ENCODE data around the gene TMEM181.
"Not testable (repeated sequence)": the region's sequence is repeated elsewhere in the genome, so short reads cannot be mapped to it uniquely, and the experiment has no call there.

TMEM181 gene

GRCh38 chr6:158643836-158644230 lies 83.9 kb downstream of the TMEM181 start:
- FAIRE-seq = no peak

- FAIRE-seq = no peak
Measured at GRCh38 chr6:158644231-158645063, 84.6 kb downstream of the TMEM181 start, which contains the start of gene DYNLT1. Gene DYNLT1 (minus strand): TSS chr6:158644743. CDS start chr6:158644708, 35 bp downstream.

GRCh38 chr6:158645064-158646022 lies 85.5 kb downstream of the TMEM181 start:
- no peak for FAIRE-seq

GRCh38 chr6:158646023-158646910 lies 86.4 kb downstream of the TMEM181 start:
- FAIRE-seq = no peak

GRCh38 chr6:158647501-158647900 lies 87.6 kb downstream of the TMEM181 start:
- no peak for FAIRE-seq

- no peak for FAIRE-seq
Measured at GRCh38 chr6:158648682-158649131, 88.8 kb downstream of the TMEM181 start.

- FAIRE-seq = no peak
Measured at GRCh38 chr6:158649289-158650143, 89.6 kb downstream of the TMEM181 start, which contains the start of gene SYTL3. Gene SYTL3 (plus strand): TSS chr6:158650054. CDS start chr6:158663269, 13,215 bp downstream.

- FAIRE-seq = not testable (repeated sequence)
Measured at GRCh38 chr6:158651981-158652737, 92.3 kb downstream of the TMEM181 start.

- no peak for FAIRE-seq
Measured at GRCh38 chr6:158653577-158654354, 93.9 kb downstream of the TMEM181 start.

- no peak for FAIRE-seq
Measured at GRCh38 chr6:158654498-158654897, 94.6 kb downstream of the TMEM181 start.

GRCh38 chr6:158654960-158655489 lies 95.1 kb downstream of the TMEM181 start:
- no peak for FAIRE-seq

GRCh38 chr6:158655569-158656450 lies 95.9 kb downstream of the TMEM181 start:
- FAIRE-seq = no peak

- not testable (repeated sequence) for FAIRE-seq
Measured at GRCh38 chr6:158656986-158657385, 97.1 kb downstream of the TMEM181 start.

GRCh38 chr6:158660333-158660754 lies 100.5 kb downstream of the TMEM181 start:
- FAIRE-seq = no peak

- no peak for FAIRE-seq
Measured at GRCh38 chr6:158661156-158661685, 101.3 kb downstream of the TMEM181 start.

GRCh38 chr6:158662607-158662953 lies 102.7 kb downstream of the TMEM181 start:
- FAIRE-seq = no peak

- FAIRE-seq = no peak
Measured at GRCh38 chr6:158662954-158663624, 103.2 kb downstream of the TMEM181 start.
